Prostate gland (tissue), 2 donors: ENCODE measurements around the gene ACOT11.

Experiments
- CTCF ChIP-seq, 4 experiments: fragments of 200-600 bp in 2 of 4; fragments of 450-650 bp in 2 of 4; sonication (generic) in 2 of 4; IDR thresholded peaks; 1 replicate in 3 of 4; 2 replicates in 1 of 4; pipeline ENCODE4 v1.5.1; 2016 to 2019; ENCODE audit warnings: antibody characterized with exemption in 4 of 4, mild to moderate bottlenecking in 2 of 4, moderate library complexity in 2 of 4
- POLR2A ChIP-seq: fragments of 450-650 bp; IDR thresholded peaks from one replicate; pipeline ENCODE4 v1.6.1; 2016; ENCODE audit warnings: antibody characterized with exemption, mild to moderate bottlenecking

DNA sequence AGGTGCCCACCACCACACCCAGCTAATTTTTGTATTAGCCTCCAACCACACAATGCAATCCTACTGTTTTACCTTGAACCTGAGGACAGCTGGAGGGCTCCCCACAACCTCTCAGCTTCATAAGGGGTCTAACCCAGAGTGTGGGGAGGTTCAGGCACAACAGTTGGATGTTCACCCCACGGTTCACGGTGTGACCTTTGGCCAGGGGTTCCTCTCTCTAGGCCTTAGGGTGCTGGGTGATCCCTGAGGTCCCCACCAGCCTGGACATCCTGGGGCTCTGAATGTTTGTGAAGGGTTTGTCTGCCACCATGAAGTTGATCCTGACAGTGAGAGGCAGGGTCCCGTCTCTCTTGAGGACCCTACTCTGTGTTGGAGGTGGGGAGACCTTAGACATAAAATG is 3.9 kb downstream of the ACOT11 start:
- TF ChIP-seq CTCF (IDR thresholded peaks at IDR 0.05) (no peak), POLR2A (no peak)
